T-helper 1 cell treated with Interleukin-12 subunit alpha and Interleukin-12 subunit beta and Interleukin-4 antibody, amounts not matched to agents 30 μg/mL and 1 μg/mL, for 36 hours (primary cell): Measurements from ENCODE around the gene FLT1.

Source experiments
- H3K27ac Mint-ChIP-seq: one replicate; pipeline ENCODE4 v1.8.0; 2021; ENCODE audit warnings: mild to moderate bottlenecking, mixed read lengths
- H3K27me3 Mint-ChIP-seq: one replicate; pipeline ENCODE4 v1.8.0; 2021; ENCODE audit warnings: low read depth, mixed read lengths
- H3K36me3 Mint-ChIP-seq: one replicate; pipeline ENCODE4 v1.8.0; 2021; ENCODE audit warnings: low read depth, mixed read lengths
- H3K4me1 Mint-ChIP-seq: one replicate; pipeline ENCODE4 v1.8.0; 2021; ENCODE audit warnings: low read depth, mixed read lengths
- H3K4me3 Mint-ChIP-seq: one replicate; pipeline ENCODE4 v1.8.0; 2021; ENCODE audit warnings: mild to moderate bottlenecking, moderate library complexity, mixed read lengths
- H3K9me3 Mint-ChIP-seq: one replicate; pipeline ENCODE4 v1.8.0; 2021; ENCODE audit warnings: mixed read lengths

The FLT1 gene, protein sequence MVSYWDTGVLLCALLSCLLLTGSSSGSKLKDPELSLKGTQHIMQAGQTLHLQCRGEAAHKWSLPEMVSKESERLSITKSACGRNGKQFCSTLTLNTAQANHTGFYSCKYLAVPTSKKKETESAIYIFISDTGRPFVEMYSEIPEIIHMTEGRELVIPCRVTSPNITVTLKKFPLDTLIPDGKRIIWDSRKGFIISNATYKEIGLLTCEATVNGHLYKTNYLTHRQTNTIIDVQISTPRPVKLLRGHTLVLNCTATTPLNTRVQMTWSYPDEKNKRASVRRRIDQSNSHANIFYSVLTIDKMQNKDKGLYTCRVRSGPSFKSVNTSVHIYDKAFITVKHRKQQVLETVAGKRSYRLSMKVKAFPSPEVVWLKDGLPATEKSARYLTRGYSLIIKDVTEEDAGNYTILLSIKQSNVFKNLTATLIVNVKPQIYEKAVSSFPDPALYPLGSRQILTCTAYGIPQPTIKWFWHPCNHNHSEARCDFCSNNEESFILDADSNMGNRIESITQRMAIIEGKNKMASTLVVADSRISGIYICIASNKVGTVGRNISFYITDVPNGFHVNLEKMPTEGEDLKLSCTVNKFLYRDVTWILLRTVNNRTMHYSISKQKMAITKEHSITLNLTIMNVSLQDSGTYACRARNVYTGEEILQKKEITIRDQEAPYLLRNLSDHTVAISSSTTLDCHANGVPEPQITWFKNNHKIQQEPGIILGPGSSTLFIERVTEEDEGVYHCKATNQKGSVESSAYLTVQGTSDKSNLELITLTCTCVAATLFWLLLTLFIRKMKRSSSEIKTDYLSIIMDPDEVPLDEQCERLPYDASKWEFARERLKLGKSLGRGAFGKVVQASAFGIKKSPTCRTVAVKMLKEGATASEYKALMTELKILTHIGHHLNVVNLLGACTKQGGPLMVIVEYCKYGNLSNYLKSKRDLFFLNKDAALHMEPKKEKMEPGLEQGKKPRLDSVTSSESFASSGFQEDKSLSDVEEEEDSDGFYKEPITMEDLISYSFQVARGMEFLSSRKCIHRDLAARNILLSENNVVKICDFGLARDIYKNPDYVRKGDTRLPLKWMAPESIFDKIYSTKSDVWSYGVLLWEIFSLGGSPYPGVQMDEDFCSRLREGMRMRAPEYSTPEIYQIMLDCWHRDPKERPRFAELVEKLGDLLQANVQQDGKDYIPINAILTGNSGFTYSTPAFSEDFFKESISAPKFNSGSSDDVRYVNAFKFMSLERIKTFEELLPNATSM (N-terminal part only)

DNA sequence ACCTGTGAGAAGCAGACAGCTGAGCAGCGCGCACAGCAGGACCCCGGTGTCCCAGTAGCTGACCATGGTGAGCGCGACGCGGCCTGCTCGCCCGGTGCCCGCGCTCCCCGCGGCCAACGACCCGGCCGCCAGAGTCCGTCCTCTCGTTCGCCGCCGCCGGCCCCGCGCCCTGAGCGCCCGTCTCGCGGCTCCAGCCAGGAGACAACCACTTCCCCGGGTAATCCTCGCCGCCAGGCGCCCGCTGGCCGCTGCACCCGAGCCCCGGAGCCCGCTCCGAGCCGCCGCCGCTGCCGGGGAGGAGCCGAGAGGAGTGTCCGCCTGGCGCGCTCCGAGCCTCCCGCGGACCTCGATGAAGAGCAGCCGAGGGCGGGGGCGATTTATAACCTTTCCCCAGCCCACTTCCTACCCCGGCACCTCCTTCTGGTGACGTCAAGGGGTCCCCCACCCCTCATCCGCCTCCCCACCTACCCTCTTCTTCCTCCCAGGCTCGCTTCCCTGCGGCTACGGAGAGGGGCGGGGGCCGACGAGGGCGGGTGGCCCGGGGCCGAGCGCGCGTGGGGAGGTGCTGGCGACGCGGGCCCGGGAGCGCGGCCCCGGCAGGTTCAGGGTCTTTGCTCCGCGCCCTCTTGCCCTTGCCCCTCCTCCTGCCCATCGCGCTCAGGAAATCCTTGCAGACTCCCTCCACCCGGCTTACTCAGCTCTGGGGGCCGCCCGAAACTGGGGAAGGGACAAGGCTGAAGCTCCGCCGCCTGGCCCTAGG is at the start of gene FLT1:
Gene FLT1, minus strand, starts transcription at position 351 of the 760 bp plus-strand sequence. Its CDS starts 285 bp downstream, at position 66.
- no peaks in the 10 kb centered on the region for H3K9me3 Mint-ChIP-seq
- H3K27me3 Mint-ChIP-seq, result peaks cover 55% of the 10 kb centered on the region
- peak within 1 kb of the TSS; percentile 72 for H3K4me3 Mint-ChIP-seq
- peaks cover 21% of the 10 kb centered on the region for H3K4me1 Mint-ChIP-seq
- H3K27ac Mint-ChIP-seq, result no peak within 1 kb of the TSS
- peaks cover 3% of the 10 kb centered on the region for H3K36me3 Mint-ChIP-seq

DNA sequence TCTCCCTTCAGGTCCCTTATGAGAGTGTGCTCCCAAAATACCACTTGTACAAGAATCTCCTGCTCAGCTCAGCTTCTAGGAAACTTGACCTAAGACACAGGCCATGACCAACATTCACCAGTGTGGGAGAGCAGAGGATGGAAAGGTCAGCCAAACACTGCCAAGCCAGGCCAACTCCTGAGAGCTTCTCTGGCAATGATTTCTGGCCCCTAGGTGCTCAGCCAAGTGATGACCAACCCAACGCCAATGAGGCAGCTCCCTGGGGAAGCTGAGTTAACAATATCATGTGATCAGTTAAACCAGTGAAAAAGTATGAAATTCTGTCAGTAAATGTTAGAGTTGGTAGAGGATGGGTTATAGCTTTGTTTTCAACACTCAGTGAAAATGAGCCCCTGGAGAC is 49.1 kb upstream of the FLT1 start:
- Mint-ChIP-seq H3K4me3 (no peak overlapping the region), H3K9me3 (peaks cover 19% of the 10 kb centered on the region), H3K27ac (no peak overlapping the region), H3K36me3 (peaks cover 4% of the 10 kb centered on the region), H3K27me3 (no peaks in the 10 kb centered on the region), H3K4me1 (peaks cover 2% of the 10 kb centered on the region)

- Mint-ChIP-seq H3K4me1 (peaks cover 2% of the 10 kb centered on the region), H3K9me3 (peaks cover 19% of the 10 kb centered on the region), H3K4me3 (no peak overlapping the region), H3K27me3 (no peaks in the 10 kb centered on the region), H3K36me3 (peaks cover 4% of the 10 kb centered on the region), H3K27ac (no peak overlapping the region)
Observed at GRCh38 chr13:28542804-28543203, 47.9 kb upstream of the FLT1 start.

DNA sequence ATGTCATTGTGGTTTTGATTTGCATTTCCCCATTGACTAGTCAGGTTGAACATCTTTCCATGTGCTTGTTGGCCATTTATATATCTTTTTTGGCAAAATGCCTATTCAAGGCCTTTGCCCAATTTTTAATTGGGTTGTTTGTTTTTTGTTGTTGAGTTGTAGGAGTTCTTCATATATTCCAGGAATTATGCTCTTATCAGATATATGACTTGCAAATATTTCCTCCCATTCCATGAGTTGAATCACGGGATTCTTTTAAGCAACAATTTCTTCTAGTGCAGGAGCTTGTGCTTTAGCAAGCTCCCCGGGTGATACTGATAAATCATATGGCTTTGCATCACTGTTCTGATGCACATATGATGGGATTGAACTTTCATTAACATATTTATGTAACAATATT is 47.0 kb upstream of the FLT1 start:
- H3K4me3 Mint-ChIP-seq, result no peak overlapping the region
- H3K27ac Mint-ChIP-seq, result no peak overlapping the region
- no peaks in the 10 kb centered on the region for H3K27me3 Mint-ChIP-seq
- peaks cover 4% of the 10 kb centered on the region for H3K36me3 Mint-ChIP-seq
- H3K9me3 Mint-ChIP-seq, result peaks cover 19% of the 10 kb centered on the region
- H3K4me1 Mint-ChIP-seq, result peaks cover 2% of the 10 kb centered on the region

DNA sequence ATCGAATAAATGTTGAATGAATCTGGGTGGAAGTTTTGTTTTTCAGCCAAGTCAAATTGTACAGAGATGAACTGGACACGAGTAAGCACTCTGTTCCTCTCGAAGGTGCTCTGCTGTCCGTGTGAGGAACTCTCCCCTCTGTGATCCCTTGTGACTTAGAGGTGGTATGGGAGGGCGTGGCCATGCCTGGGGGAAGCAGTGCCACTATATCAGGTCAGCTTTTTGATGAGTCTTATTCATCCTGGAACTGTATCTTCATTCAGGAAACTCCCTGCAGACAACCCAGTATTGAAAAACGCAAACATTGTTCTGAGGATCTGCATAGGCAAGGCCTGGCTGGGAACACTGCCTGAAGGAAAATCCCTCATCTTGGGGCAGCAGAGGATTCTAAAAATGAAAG is 45.7 kb upstream of the FLT1 start:
- H3K27ac Mint-ChIP-seq, result peak overlapping the region; percentile 24
- H3K4me1 Mint-ChIP-seq, result peaks cover 2% of the 10 kb centered on the region
- H3K27me3 Mint-ChIP-seq, result no peaks in the 10 kb centered on the region
- H3K9me3 Mint-ChIP-seq, result peaks cover 26% of the 10 kb centered on the region
- H3K4me3 Mint-ChIP-seq, result no peak overlapping the region
- H3K36me3 Mint-ChIP-seq, result peaks cover 4% of the 10 kb centered on the region

DNA sequence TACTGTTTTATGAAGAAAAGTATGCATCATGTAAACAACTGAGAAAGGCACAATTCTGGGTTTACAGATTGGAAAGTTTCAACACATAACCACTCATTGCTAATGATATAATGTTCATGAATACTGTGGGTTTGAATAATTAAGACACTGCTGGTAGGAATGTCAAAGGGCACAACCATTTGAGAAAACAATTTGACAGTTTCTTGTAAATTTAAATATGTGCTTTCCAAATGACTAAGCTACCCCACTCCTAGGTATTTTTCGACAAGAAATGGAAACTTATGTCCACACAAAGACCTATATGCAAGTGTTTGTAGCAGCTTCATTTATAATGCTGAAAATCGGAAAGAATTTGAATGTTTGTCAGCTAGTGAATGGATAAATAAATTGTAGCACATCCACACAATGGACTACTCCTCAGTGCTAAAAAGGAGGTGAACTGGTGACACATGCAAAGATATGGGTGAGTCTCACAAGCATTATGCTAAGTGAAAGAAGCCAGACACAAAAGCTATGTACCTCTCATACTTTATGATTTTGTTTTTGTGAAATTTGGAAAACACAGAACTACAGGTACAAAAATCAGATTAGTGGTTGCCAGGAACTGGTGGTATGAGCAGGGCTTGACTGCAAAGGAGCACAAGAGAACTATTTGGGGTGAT is 44.8 kb upstream of the FLT1 start:
- peaks cover 4% of the 10 kb centered on the region for H3K36me3 Mint-ChIP-seq
- H3K4me1 Mint-ChIP-seq, result peaks cover 2% of the 10 kb centered on the region
- H3K27me3 Mint-ChIP-seq, result no peaks in the 10 kb centered on the region
- no peak overlapping the region for H3K27ac Mint-ChIP-seq
- H3K9me3 Mint-ChIP-seq, result peaks cover 26% of the 10 kb centered on the region
- no peak overlapping the region for H3K4me3 Mint-ChIP-seq

- Mint-ChIP-seq H3K27ac (no peak overlapping the region), H3K27me3 (peaks cover 5% of the 10 kb centered on the region)
Observed at GRCh38 chr13:28538932-28539331, 44.0 kb upstream of the FLT1 start.

GRCh38 chr13:28537171-28537570 is 42.2 kb upstream of the FLT1 start:
- H3K36me3 Mint-ChIP-seq, result no peaks in the 10 kb centered on the region
- no peak overlapping the region for H3K27ac Mint-ChIP-seq
- peaks cover 7% of the 10 kb centered on the region for H3K9me3 Mint-ChIP-seq
- peaks cover 5% of the 10 kb centered on the region for H3K4me1 Mint-ChIP-seq
- peaks cover 17% of the 10 kb centered on the region for H3K27me3 Mint-ChIP-seq
- no peak overlapping the region for H3K4me3 Mint-ChIP-seq

More at GRCh38 chr13:28538932-28539331, 44.0 kb upstream of the FLT1 start:
- Mint-ChIP-seq H3K4me3 (no peak overlapping the region), H3K4me1 (peaks cover 2% of the 10 kb centered on the region), H3K36me3 (peaks cover 4% of the 10 kb centered on the region), H3K9me3 (peaks cover 17% of the 10 kb centered on the region)

GRCh38 chr13:28536371-28536770 is 41.4 kb upstream of the FLT1 start:
- Mint-ChIP-seq H3K4me3 (no peak overlapping the region), H3K27me3 (peaks cover 17% of the 10 kb centered on the region), H3K36me3 (no peaks in the 10 kb centered on the region), H3K9me3 (peaks cover 7% of the 10 kb centered on the region), H3K4me1 (peaks cover 5% of the 10 kb centered on the region), H3K27ac (no peak overlapping the region)

GRCh38 chr13:28535734-28536133 is 40.8 kb upstream of the FLT1 start:
- Mint-ChIP-seq H3K9me3 (peaks cover 7% of the 10 kb centered on the region), H3K4me3 (no peak overlapping the region), H3K36me3 (no peaks in the 10 kb centered on the region)

GRCh38 chr13:28534801-28535200 is 39.9 kb upstream of the FLT1 start:
- Mint-ChIP-seq H3K9me3 (peaks cover 7% of the 10 kb centered on the region), H3K4me1 (peaks cover 3% of the 10 kb centered on the region), H3K27me3 (peaks cover 17% of the 10 kb centered on the region), H3K4me3 (no peak overlapping the region), H3K36me3 (no peaks in the 10 kb centered on the region), H3K27ac (no peak overlapping the region)

More at GRCh38 chr13:28535734-28536133, 40.8 kb upstream of the FLT1 start:
- H3K27me3 Mint-ChIP-seq, result peaks cover 17% of the 10 kb centered on the region
- peaks cover 5% of the 10 kb centered on the region for H3K4me1 Mint-ChIP-seq
- no peak overlapping the region for H3K27ac Mint-ChIP-seq

DNA sequence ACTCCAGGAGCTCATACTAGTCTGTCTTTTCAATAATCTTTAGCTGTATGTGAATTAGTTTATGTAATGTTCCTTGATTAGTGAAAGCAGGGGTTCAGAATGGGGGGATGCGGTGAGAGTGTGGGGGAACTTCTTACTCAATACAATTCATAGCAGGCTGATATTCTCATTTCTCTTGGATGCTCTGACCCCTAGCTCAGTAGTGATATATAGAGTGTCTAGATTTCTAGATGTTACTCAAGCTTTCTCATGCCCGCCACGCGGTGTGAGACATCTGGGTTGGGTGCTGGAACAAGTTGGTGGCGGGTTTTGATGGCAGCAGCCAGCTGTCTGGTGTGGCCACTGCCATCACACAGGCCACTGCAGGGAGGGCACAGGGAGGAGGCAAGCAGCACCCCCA is 39.3 kb upstream of the FLT1 start:
- peaks cover 3% of the 10 kb centered on the region for H3K4me1 Mint-ChIP-seq
- peaks cover 19% of the 10 kb centered on the region for H3K27me3 Mint-ChIP-seq
- H3K27ac Mint-ChIP-seq, result no peak overlapping the region
- no peaks in the 10 kb centered on the region for H3K36me3 Mint-ChIP-seq
- peaks cover 7% of the 10 kb centered on the region for H3K9me3 Mint-ChIP-seq
- H3K4me3 Mint-ChIP-seq, result no peak overlapping the region

GRCh38 chr13:28533441-28534166 is 38.7 kb upstream of the FLT1 start:
- Mint-ChIP-seq H3K27ac (no peak overlapping the region), H3K4me1 (peaks cover 3% of the 10 kb centered on the region), H3K27me3 (peaks cover 24% of the 10 kb centered on the region), H3K4me3 (no peak overlapping the region), H3K36me3 (no peaks in the 10 kb centered on the region), H3K9me3 (peaks cover 7% of the 10 kb centered on the region)
